Measurements from ENCODE around the gene RASD2.

DNA sequence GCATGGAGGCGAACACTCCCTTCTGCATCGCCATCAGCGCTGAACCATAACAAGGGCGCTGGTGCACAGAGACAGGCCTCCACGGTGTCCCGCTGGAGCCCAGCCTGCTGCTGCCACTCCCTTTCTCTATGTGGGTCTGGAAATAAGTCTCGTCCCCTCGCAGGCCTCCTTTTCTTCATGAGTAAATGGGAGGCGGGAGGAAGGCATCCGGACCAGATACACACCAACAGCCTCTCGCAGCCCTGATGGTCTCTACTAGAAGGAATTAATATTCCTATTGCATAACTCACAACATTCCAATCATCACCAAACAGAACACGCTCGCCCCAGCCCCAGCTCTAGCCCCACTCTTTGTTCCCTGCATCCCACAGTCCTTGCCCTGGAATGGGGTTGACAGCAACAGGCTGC lies 14.9 kb downstream of the RASD2 start:
- TF ChIP-seq POLR2A (IDR thresholded peaks at IDR 0.05; ENCODE audit: borderline replicate concordance, extremely low read depth, insufficient read depth, insufficient read length) (no peak), POLR2AphosphoS5 (IDR thresholded peaks at IDR 0.05; ENCODE audit: low read depth, low read length) (no peak), ZNF274 (IDR thresholded peaks at IDR 0.05; ENCODE audit: low read depth, low read length) (no peak), CTCF (IDR thresholded peaks at IDR 0.05 in 2 of 3, conservative IDR thresholded peaks at IDR 0.05 in 1 of 3; ENCODE audit: borderline replicate concordance in 1 of 3, insufficient read depth in 1 of 3, low read depth in 2 of 3, low read length in 2 of 3) (no peak), EZH2 (IDR thresholded peaks at IDR 0.05) (no peak)
- TF ChIP-seq, protein P1, sequence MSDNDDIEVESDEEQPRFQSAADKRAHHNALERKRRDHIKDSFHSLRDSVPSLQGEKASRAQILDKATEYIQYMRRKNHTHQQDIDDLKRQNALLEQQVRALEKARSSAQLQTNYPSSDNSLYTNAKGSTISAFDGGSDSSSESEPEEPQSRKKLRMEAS (IDR thresholded peaks at IDR 0.05), result no peak

All from HCT116 (cell line).